SK-N-SH (cell line): Measurements from ENCODE around the gene MTARC1.

Experiments
- CTCF ChIP-seq: fragments of 200-600 bp; sonication (generic); IDR thresholded peaks from 2 replicates; pipeline ENCODE4 v1.6.1; 2017; ENCODE audit warnings: antibody characterized with exemption, mild to moderate bottlenecking, moderate library complexity
- NFIC ChIP-seq: IDR thresholded peaks from 2 replicates; pipeline ENCODE4 v1.4.0; 2012; ENCODE audit warnings: borderline replicate concordance
- TAF1 ChIP-seq: IDR thresholded peaks from 2 replicates; pipeline ENCODE4 v1.6.1; 2012; ENCODE audit warnings: low read depth, mild to moderate bottlenecking, low read length, moderate library complexity, borderline replicate concordance
- YY1 ChIP-seq: IDR thresholded peaks from 2 replicates; pipeline ENCODE4 v1.4.0; 2012; ENCODE audit warnings: low read depth, mild to moderate bottlenecking

- TF ChIP-seq CTCF = no peak
- TF ChIP-seq YY1 = no peak
- no peak for TF ChIP-seq TAF1
- no peak for TF ChIP-seq NFIC
Measured at GRCh38 chr1:220742520-220742919, 44.2 kb upstream of the MTARC1 start.
